WTC11 (cell line): ENCODE measurements around the gene LAMC1.

Experiments
- CTCF ChIP-seq: fragments of 200-600 bp; IDR thresholded peaks from 2 replicates; pipeline ENCODE4 v1.8.0; 2022; ENCODE audit warnings: antibody characterized with exemption
- E2F1 ChIP-seq: sonication (generic); formaldehyde crosslinking; IDR thresholded peaks from 2 replicates; pipeline ENCODE4 v1.8.0; 2022; ENCODE audit warnings: mild to moderate bottlenecking, missing genetic modification reagents
- E2F4 ChIP-seq: sonication (generic); formaldehyde crosslinking; IDR thresholded peaks from 2 replicates; pipeline ENCODE4 v1.8.1; 2022; ENCODE audit warnings: low read depth, mild to moderate bottlenecking, moderate library complexity, missing genetic modification reagents, borderline replicate concordance
- EMX1 ChIP-seq: fragments of 250-450 bp; sonication (Bioruptor Pico); IDR thresholded peaks from 2 replicates; pipeline ENCODE4 v1.8.0; 2021; ENCODE audit warnings: mild to moderate bottlenecking
- FOXJ3 ChIP-seq: sonication (generic); formaldehyde crosslinking; IDR thresholded peaks from 2 replicates; pipeline ENCODE4 v1.9.0; 2021; ENCODE audit warnings: missing genetic modification reagents, mild to moderate bottlenecking, borderline replicate concordance
- FOXP4 ChIP-seq: sonication (generic); formaldehyde crosslinking; IDR thresholded peaks from 2 replicates; pipeline ENCODE4 v1.8.0; 2022; ENCODE audit warnings: mild to moderate bottlenecking, missing genetic modification reagents
- HMGXB4 ChIP-seq: sonication (generic); formaldehyde crosslinking; IDR thresholded peaks from 2 replicates; pipeline ENCODE4 v1.8.1; 2023; ENCODE audit warnings: mild to moderate bottlenecking, moderate library complexity, missing genetic modification reagents
- JUN ChIP-seq: sonication (generic); formaldehyde crosslinking; IDR thresholded peaks from 2 replicates; pipeline ENCODE4 v1.8.0; 2023; ENCODE audit warnings: mild to moderate bottlenecking, missing genetic modification reagents
- TP53 ChIP-seq: sonication (generic); formaldehyde crosslinking; IDR thresholded peaks from 2 replicates; pipeline ENCODE4 v1.8.1; 2023; ENCODE audit warnings: mild to moderate bottlenecking, missing genetic modification reagents
- ZNF263 ChIP-seq: sonication (generic); formaldehyde crosslinking; IDR thresholded peaks from 2 replicates; pipeline ENCODE4 v1.8.1; 2022; ENCODE audit warnings: low read depth, mild to moderate bottlenecking, moderate library complexity, missing genetic modification reagents
- TF ChIP-seq, protein P1 (sequence below): sonication (generic); formaldehyde crosslinking; IDR thresholded peaks from 2 replicates; pipeline ENCODE4 v1.8.1; 2023; ENCODE audit warnings: mild to moderate bottlenecking, missing genetic modification reagents
- TF ChIP-seq, protein P2 (sequence below): sonication (generic); formaldehyde crosslinking; IDR thresholded peaks from 2 replicates; pipeline ENCODE4 v1.8.1; 2023; ENCODE audit warnings: mild to moderate bottlenecking, missing genetic modification reagents

DNA sequence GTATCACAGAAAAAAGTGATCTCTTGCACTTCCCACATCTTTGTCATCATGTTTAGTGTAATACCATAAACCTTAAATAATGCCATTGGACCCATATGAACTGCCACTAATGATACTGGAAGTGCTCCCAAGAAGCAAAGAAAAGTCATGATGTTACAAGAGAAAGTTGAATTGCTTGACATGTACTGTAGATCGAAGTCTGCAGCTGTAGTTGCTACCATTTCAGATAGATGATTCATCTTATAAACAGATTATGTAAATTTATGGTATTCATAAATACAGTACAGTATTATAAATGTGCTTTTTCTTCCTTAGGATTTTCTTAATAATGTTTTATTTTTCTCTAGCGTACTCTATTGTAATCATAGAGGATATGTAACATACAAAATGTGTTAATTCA, 132.7 kb downstream of the LAMC1 start:
- TF ChIP-seq CTCF (no peak), HMGXB4 (no peak), E2F1 (no peak), FOXP4 (CRISPR knock-in tag) (no peak), EMX1 (CRISPR knock-in tag) (no peak), JUN (CRISPR knock-in tag) (no peak), FOXJ3 (CRISPR knock-in tag) (no peak), E2F4 (CRISPR knock-in tag) (no peak), ZNF263 (CRISPR knock-in tag) (no peak), TP53 (CRISPR knock-in tag) (no peak)
- TF ChIP-seq, protein P1, sequence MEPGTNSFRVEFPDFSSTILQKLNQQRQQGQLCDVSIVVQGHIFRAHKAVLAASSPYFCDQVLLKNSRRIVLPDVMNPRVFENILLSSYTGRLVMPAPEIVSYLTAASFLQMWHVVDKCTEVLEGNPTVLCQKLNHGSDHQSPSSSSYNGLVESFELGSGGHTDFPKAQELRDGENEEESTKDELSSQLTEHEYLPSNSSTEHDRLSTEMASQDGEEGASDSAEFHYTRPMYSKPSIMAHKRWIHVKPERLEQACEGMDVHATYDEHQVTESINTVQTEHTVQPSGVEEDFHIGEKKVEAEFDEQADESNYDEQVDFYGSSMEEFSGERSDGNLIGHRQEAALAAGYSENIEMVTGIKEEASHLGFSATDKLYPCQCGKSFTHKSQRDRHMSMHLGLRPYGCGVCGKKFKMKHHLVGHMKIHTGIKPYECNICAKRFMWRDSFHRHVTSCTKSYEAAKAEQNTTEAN (CRISPR knock-in tag), result no peak
- TF ChIP-seq, protein P2, sequence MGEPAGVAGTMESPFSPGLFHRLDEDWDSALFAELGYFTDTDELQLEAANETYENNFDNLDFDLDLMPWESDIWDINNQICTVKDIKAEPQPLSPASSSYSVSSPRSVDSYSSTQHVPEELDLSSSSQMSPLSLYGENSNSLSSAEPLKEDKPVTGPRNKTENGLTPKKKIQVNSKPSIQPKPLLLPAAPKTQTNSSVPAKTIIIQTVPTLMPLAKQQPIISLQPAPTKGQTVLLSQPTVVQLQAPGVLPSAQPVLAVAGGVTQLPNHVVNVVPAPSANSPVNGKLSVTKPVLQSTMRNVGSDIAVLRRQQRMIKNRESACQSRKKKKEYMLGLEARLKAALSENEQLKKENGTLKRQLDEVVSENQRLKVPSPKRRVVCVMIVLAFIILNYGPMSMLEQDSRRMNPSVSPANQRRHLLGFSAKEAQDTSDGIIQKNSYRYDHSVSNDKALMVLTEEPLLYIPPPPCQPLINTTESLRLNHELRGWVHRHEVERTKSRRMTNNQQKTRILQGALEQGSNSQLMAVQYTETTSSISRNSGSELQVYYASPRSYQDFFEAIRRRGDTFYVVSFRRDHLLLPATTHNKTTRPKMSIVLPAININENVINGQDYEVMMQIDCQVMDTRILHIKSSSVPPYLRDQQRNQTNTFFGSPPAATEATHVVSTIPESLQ (CRISPR knock-in tag), result no peak
